Stimulated activated naive B cell treated with anti-CD40 and anti-IgM and Interleukin-4, amounts not matched to agents 10 μg/mL and 1 μg/mL and 100 μg/mL, for 72 hours (primary cell): ENCODE results near the gene ARHGEF1.

Experiments used
- ATAC-seq, 2 donors: fragments of 150-1000 bp; cut with Tn5 transposase; replicated peaks; 2 replicates each; pipeline ENCODE4 v1.10.0; 2021; ENCODE audit warnings: moderate library complexity in 1 of 2
- DNase-seq: peaks from one replicate; pipeline ENCODE4 v3.0.0; 2021
- H3K27ac Mint-ChIP-seq: one replicate; pipeline ENCODE4 v1.8.0; 2022; ENCODE audit warnings: mild to moderate bottlenecking, mixed read lengths
- H3K27me3 Mint-ChIP-seq, 2 donors: one replicate each; pipeline ENCODE4 v1.8.0; 2022; ENCODE audit warnings: mixed read lengths in 2 of 2
- H3K36me3 Mint-ChIP-seq, 2 donors: one replicate each; pipeline ENCODE4 v1.8.0; 2022; ENCODE audit warnings: mixed read lengths in 2 of 2, mild to moderate bottlenecking in 1 of 2
- H3K4me1 Mint-ChIP-seq, 2 donors: one replicate each; pipeline ENCODE4 v1.8.0; 2022; ENCODE audit warnings: mixed read lengths in 2 of 2, mild to moderate bottlenecking in 1 of 2
- H3K4me3 Mint-ChIP-seq, 2 donors: one replicate each; pipeline ENCODE4 v1.8.0; 2022; ENCODE audit warnings: mild to moderate bottlenecking in 2 of 2, mixed read lengths in 2 of 2, moderate library complexity in 1 of 2
- H3K9me3 Mint-ChIP-seq, 2 donors: one replicate each; pipeline ENCODE4 v1.8.0; 2022; ENCODE audit warnings: mixed read lengths in 2 of 2, mild to moderate bottlenecking in 1 of 2

The ARHGEF1 gene

GRCh38 chr19:41928221-41928683 lies 45.3 kb downstream of the ARHGEF1 start, which contains the start of gene ERFL:
Gene ERFL, minus strand, starts transcription at chr19:41928449. Its CDS starts 15,530 bp downstream, at chr19:41912919.
- Mint-ChIP-seq H3K9me3 (no peaks in the 10 kb centered on the region), H3K4me1 (peaks cover 29 to 45% of the 10 kb centered on the region in 2 donors), H3K36me3 (no peaks in the 10 kb centered on the region), H3K27me3 (peaks cover 3% of the 10 kb centered on the region in 2 donors), H3K4me3 (peak within 1 kb of the TSS in 1 of 2 donors; percentile 88), H3K27ac (peak within 1 kb of the TSS; percentile 72)
- ATAC-seq: peak; percentile 30 to 38
- DNase-seq: no peak

DNA sequence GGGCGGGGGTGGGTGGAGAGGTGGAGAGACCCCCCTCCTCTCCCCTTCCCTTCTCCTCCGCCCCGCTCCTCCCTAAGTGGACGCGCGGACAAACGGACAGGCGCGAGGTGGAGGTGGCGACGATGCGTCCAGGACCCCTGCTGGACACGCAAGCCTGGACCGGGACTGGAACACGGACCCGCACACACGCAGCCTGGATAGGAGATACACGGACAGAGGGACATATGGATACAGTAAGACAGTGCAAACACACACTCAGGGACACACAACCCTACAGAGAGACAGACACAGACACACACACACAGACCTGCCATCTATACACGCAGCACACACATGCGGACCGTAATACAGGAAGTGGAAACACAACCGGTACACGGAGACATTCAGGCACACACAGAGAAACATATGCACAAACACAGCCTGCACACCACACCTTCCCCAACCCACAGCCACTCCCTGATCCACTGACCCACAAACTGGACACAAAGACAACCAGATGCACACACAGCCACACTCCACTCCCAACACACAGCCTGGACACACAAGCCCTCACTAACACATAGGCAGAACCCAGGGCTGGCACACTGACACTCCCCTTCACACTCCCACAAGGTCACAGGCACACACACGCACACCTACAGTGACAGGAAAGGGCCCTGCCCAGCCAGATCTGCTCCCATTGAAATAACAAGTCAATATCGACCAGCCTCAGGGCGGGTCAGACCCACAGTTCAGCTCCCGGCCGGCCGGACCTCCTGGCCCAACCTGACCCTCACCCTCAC lies 46.0 kb downstream of the ARHGEF1 start:
- Mint-ChIP-seq H3K36me3 (no peaks in the 10 kb centered on the region), H3K9me3 (no peaks in the 10 kb centered on the region), H3K4me3 (peak overlapping the region in 1 of 2 donors; percentile 87), H3K27me3 (no peaks in the 10 kb centered on the region), H3K27ac (peak overlapping the region; percentile 72), H3K4me1 (peaks cover 33 to 48% of the 10 kb centered on the region in 2 donors)
- peak; percentile 72 to 75 for ATAC-seq
- DNase-seq: no peak

DNA sequence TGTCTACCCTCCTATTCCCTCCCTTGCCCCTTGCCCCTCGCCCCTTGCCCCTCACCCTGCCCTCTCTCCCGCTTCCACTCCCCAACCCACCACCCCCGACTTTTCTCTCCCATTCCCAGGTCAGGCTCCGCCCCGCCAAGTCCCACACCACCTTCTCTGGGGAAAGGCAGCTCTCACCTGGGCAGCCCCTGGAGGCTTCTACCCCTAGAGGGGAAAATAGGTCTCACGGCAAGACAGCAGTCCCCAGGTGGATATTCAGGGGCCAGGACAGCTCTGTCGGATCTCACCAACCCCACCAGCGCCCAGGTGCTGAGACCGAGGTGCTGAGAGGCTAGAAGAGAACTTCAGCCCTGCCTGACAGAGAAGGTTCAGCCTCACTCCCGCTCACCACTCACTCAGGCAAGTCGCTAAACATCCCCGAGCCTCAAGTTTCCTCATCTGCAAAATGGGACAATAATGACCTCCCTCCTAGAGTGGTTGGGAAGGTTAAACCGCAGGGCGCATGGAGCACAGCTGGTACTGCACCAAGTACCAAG lies 46.6 kb downstream of the ARHGEF1 start:
- H3K36me3 Mint-ChIP-seq: no peaks in the 10 kb centered on the region
- peak overlapping the region in 1 of 2 donors; percentile 87 for H3K4me3 Mint-ChIP-seq
- ATAC-seq (no peak), DNase-seq (no peak)
- no peaks in the 10 kb centered on the region for H3K27me3 Mint-ChIP-seq
- no peak overlapping the region for H3K27ac Mint-ChIP-seq
- H3K9me3 Mint-ChIP-seq: no peaks in the 10 kb centered on the region
- peaks cover 38 to 54% of the 10 kb centered on the region in 2 donors for H3K4me1 Mint-ChIP-seq

DNA sequence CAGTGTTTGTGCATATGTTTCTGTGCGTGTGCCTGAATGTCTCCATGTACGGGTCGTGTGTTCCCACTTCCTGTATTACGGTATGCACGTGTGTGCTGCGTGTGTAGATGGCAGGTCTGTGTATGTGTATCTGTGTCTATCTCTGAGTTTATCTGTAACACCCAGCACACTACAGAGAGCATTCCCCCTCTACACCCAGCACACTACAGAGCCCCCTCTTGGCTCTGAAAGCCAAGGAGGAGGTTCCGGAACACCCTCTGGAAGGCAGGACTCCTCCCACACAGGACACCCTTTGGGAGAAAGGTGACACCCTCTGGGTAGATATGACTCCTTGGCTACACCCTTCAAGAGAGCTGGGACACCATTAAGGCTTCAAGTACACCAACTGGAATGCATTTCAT lies 47.3 kb downstream of the ARHGEF1 start:
- peaks cover 2 to 6% of the 10 kb centered on the region in 2 donors for H3K27me3 Mint-ChIP-seq
- peak in 1 of 2 donors; percentile 12 for ATAC-seq
- peak overlapping the region in 1 of 2 donors; percentile 26 for H3K4me3 Mint-ChIP-seq
- no peaks in the 10 kb centered on the region for H3K36me3 Mint-ChIP-seq
- DNase-seq: no peak
- H3K4me1 Mint-ChIP-seq: peaks cover 45 to 61% of the 10 kb centered on the region in 2 donors
- H3K27ac Mint-ChIP-seq: no peak overlapping the region
- H3K9me3 Mint-ChIP-seq: no peaks in the 10 kb centered on the region

- no peaks in the 10 kb centered on the region for H3K36me3 Mint-ChIP-seq
- no peak overlapping the region for H3K27ac Mint-ChIP-seq
- no peak for DNase-seq
- no peaks in the 10 kb centered on the region for H3K9me3 Mint-ChIP-seq
- ATAC-seq: no peak
- H3K27me3 Mint-ChIP-seq: peaks cover 5 to 7% of the 10 kb centered on the region in 2 donors
- H3K4me3 Mint-ChIP-seq: no peak overlapping the region
- H3K4me1 Mint-ChIP-seq: peaks cover 48 to 66% of the 10 kb centered on the region in 2 donors
Measured at GRCh38 chr19:41930926-41931592, 48.1 kb downstream of the ARHGEF1 start.

DNA sequence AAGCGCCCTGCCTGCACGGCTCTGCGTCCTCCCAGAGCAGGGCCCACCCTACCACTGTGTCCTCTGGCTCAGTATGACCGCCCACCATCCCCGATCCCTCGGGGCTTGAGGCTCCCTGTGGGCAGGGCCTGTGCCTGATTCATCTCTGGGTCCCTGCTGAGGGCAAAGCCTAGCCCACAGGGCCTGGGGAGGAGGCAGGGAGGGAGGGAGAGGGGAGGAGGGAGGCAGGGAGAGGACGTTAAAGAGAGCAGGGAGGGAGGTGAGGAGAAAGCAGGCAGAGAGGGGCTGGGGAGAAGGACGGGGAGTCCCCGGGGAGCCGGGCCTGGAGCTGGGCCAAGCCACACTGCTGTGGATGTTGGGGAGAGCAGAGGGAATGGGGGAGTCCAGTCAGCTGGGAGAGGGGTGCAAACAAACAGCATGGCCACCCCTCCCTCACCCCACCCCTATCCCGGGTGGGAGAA lies 49.3 kb downstream of the ARHGEF1 start:
- no peaks in the 10 kb centered on the region for H3K9me3 Mint-ChIP-seq
- H3K4me1 Mint-ChIP-seq: peaks cover 55 to 77% of the 10 kb centered on the region in 2 donors

GRCh38 chr19:41932720-41933332 lies 49.8 kb downstream of the ARHGEF1 start:
- H3K27me3 Mint-ChIP-seq: peaks cover 5 to 7% of the 10 kb centered on the region in 2 donors
- DNase-seq (no peak), ATAC-seq (no peak)
- H3K4me1 Mint-ChIP-seq: peaks cover 58 to 82% of the 10 kb centered on the region in 2 donors
- H3K9me3 Mint-ChIP-seq: no peaks in the 10 kb centered on the region
- peak overlapping the region; percentile 72 for H3K27ac Mint-ChIP-seq
- H3K4me3 Mint-ChIP-seq: peak overlapping the region in 1 of 2 donors; percentile 5
- no peaks in the 10 kb centered on the region for H3K36me3 Mint-ChIP-seq

More for the DNA sequence above, 49.3 kb downstream of the ARHGEF1 start:
- Mint-ChIP-seq H3K27ac (peak overlapping the region; percentile 72), H3K36me3 (no peaks in the 10 kb centered on the region), H3K27me3 (peaks cover 5 to 7% of the 10 kb centered on the region in 2 donors), H3K4me3 (peak overlapping the region in 1 of 2 donors; percentile 5)
- DNase-seq: no peak
- no peak for ATAC-seq

DNA sequence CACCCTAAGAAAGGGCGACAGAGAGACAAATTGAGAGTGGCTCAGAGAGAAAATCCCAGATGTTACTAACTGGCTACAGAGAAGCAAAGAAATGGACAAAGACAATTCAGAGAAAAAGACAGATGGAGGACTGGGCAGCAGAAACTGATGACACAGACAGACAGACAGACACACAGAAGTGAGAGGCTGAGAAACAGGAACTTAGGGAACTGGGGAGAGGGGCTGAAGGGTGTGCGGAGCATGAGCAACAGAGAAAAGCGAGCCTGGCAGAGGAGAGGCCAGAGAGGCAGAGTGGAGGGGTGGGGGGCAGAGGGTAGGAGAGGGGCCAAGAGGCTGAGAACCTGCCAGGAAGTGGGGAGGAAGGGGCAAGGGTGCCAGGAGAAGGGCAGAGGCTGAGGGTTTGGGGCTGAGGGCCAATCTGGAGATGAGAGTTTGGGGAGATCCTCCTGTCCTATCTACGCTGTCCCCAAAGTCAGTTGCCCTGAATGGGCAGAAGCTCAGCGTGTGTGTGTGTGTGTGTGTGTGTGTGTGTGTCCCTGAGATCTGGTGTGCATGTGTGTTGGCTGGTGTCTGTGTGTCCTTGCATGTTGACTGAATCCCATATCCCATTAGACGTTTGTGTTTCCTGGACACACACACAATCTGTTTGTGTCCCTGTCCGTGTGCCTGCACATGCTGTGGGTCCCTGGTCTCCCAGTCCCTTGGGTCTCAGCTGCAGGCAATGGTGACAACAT lies 50.9 kb downstream of the ARHGEF1 start:
- no peak for DNase-seq
- Mint-ChIP-seq H3K27me3 (peaks cover 5 to 7% of the 10 kb centered on the region in 2 donors), H3K4me3 (peak overlapping the region; percentile 5 to 23), H3K27ac (peak overlapping the region; percentile 73), H3K9me3 (no peaks in the 10 kb centered on the region), H3K36me3 (no peaks in the 10 kb centered on the region), H3K4me1 (peaks cover 57 to 86% of the 10 kb centered on the region in 2 donors)
- peak; percentile 29 for ATAC-seq

GRCh38 chr19:41934849-41935374 lies 51.9 kb downstream of the ARHGEF1 start:
- peaks cover 5 to 7% of the 10 kb centered on the region in 2 donors for H3K27me3 Mint-ChIP-seq
- ATAC-seq: peak; percentile 80 to 82
- H3K27ac Mint-ChIP-seq: peak overlapping the region; percentile 73
- H3K9me3 Mint-ChIP-seq: no peaks in the 10 kb centered on the region
- peaks cover 54 to 79% of the 10 kb centered on the region in 2 donors for H3K4me1 Mint-ChIP-seq
- H3K36me3 Mint-ChIP-seq: peaks cover under 1 to 2% of the 10 kb centered on the region in 2 donors
- peak overlapping the region; percentile 1 to 10 for H3K4me3 Mint-ChIP-seq
- peak; percentile 79 for DNase-seq

- Mint-ChIP-seq H3K4me3 (no peak overlapping the region), H3K36me3 (peaks cover 2 to 4% of the 10 kb centered on the region in 2 donors), H3K4me1 (peaks cover 49 to 74% of the 10 kb centered on the region in 2 donors), H3K27me3 (peaks cover 5 to 7% of the 10 kb centered on the region in 2 donors), H3K27ac (no peak overlapping the region), H3K9me3 (no peaks in the 10 kb centered on the region)
- ATAC-seq (no peak), DNase-seq (no peak)
Measured at GRCh38 chr19:41935760-41936415, 52.9 kb downstream of the ARHGEF1 start.

DNA sequence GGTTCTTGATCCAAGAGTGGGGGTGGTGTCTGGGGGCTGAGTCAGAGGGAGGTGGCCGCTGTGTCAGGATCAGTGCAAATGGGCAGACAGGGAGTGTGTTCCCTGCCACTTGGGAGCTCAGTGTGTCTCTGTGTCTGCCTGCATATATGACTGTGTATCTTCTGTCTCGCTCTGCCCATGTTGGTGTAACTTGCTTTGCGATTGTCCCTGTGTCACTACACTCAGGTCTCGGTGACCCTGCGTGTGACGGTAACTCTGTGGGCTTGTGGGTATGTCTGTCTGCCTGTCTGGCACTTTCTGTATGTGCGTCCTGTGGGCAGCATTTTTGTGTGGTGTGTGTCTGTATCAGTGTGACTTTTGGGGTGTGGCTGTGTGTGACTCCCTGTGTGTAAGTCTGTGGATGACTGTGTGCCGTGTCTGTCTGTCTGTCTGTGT lies 53.4 kb downstream of the ARHGEF1 start:
- Mint-ChIP-seq H3K27ac (peak overlapping the region; percentile 37), H3K36me3 (peaks cover 2 to 7% of the 10 kb centered on the region in 2 donors), H3K4me1 (peaks cover 48 to 73% of the 10 kb centered on the region in 2 donors), H3K9me3 (no peaks in the 10 kb centered on the region), H3K27me3 (peaks cover 5 to 7% of the 10 kb centered on the region in 2 donors), H3K4me3 (no peak overlapping the region)
- ATAC-seq: no peak
- DNase-seq: no peak

DNA sequence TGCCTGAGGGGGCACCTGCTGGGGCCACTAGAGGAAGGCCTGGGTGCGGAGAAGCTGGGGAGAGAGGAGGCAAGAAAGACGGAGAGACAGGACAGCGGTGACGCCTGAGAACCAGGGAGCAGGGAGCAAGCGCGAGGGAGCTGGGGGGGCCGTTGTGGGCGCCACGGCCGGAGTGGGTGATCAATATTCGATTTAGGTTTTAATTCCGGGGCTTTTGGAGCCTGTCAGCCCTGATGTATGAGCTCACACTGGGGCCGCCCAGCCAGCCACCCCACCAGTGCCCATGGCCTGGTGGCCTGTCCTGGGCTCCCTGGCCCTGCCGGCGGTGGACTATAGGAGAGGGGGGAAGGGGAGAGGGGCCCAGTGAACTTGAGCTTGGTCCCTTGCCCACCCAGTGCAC lies 54.0 kb downstream of the ARHGEF1 start:
- peak overlapping the region; percentile 37 for H3K27ac Mint-ChIP-seq
- H3K4me1 Mint-ChIP-seq: peaks cover 53 to 75% of the 10 kb centered on the region in 2 donors
- H3K36me3 Mint-ChIP-seq: peaks cover 2 to 11% of the 10 kb centered on the region in 2 donors
- H3K4me3 Mint-ChIP-seq: peak overlapping the region in 1 of 2 donors; percentile 5
- DNase-seq (no peak), ATAC-seq (no peak)
- H3K9me3 Mint-ChIP-seq: no peaks in the 10 kb centered on the region
- peaks cover 5 to 7% of the 10 kb centered on the region in 2 donors for H3K27me3 Mint-ChIP-seq
